GM12878 (cell line): ENCODE data around the gene METAP1.

Source experiments
- CHD4 ChIP-seq: fragments of 200-600 bp; sonication (generic); IDR thresholded peaks from 2 replicates; pipeline ENCODE4 v1.6.1; 2016; ENCODE audit warnings: mild to moderate bottlenecking
- EP300 ChIP-seq, 2 experiments: fragments of 150-350 bp in 1 of 2; IDR thresholded peaks; 2 replicates each; pipeline ENCODE4 v1.6.1; 2011 to 2012; ENCODE audit warnings: low read depth in 2 of 2, low read length in 2 of 2, borderline replicate concordance in 1 of 2, improper control_type of control experiment in 1 of 2, inconsistent platforms in 1 of 2; ENCODE audit not compliant: control insufficient read depth in 1 of 2
- ETV6 ChIP-seq, 2 experiments: fragments of 450-650 bp in 1 of 2; IDR thresholded peaks in 1 of 2; conservative IDR thresholded peaks in 1 of 2; 2 replicates each; pipeline ENCODE4 v1.6.1; 2014; ENCODE audit warnings: antibody characterized with exemption in 1 of 2, borderline replicate concordance in 1 of 2, low read depth in 1 of 2, mild to moderate bottlenecking in 1 of 2, moderate library complexity in 1 of 2
- FOS ChIP-seq: IDR thresholded peaks from 3 replicates; pipeline ENCODE4 v1.6.1; 2011; ENCODE audit warnings: borderline replicate concordance; ENCODE audit not compliant: insufficient read length; ENCODE audit errors: extremely low read depth
- NBN ChIP-seq: fragments of 450-650 bp; IDR thresholded peaks from 2 replicates; pipeline ENCODE4 v1.6.1; 2016
- POLR2A ChIP-seq: IDR thresholded peaks from 2 replicates; pipeline ENCODE4 v1.6.1; 2011; ENCODE audit warnings: low read depth, mild to moderate bottlenecking, low read length
- RFX5 ChIP-seq: IDR thresholded peaks from 2 replicates; pipeline ENCODE4 v1.6.1; 2011; ENCODE audit warnings: low read depth, low read length, improper control_type of control experiment
- SP1 ChIP-seq: IDR thresholded peaks from one replicate; pipeline ENCODE4 v1.6.1; 2011; ENCODE audit warnings: low read depth, low read length
- YY1 ChIP-seq: IDR thresholded peaks from 2 replicates; pipeline ENCODE4 v1.6.1; 2011; ENCODE audit warnings: low read depth, mild to moderate bottlenecking, low read length
- ZNF24 ChIP-seq: fragments of 450-650 bp; IDR thresholded peaks from 2 replicates; pipeline ENCODE4 v1.6.1; 2017; ENCODE audit warnings: antibody characterized with exemption, mild to moderate bottlenecking
- TF ChIP-seq, protein P1 (sequence below): IDR thresholded peaks from 2 replicates; pipeline ENCODE4 v1.6.1; 2012; ENCODE audit warnings: low read length, inconsistent platforms
- TF ChIP-seq, protein P2 (sequence below): IDR thresholded peaks from 2 replicates; pipeline ENCODE4 v1.6.1; 2012; ENCODE audit warnings: low read depth, low read length, improper control_type of control experiment
- TF ChIP-seq, protein P3 (sequence below), 3 experiments: IDR thresholded peaks in 2 of 3; conservative IDR thresholded peaks in 1 of 3; 2 replicates each; pipeline ENCODE4 v1.5.1; 2011; ENCODE audit warnings: low read depth in 3 of 3, low read length in 3 of 3, mild to moderate bottlenecking in 3 of 3, control low read depth in 2 of 3, moderate library complexity in 2 of 3, inconsistent platforms in 1 of 3, mixed read lengths in 1 of 3; ENCODE audit not compliant: control insufficient read depth in 2 of 3, insufficient read depth in 1 of 3; ENCODE audit errors: extremely low read depth in 1 of 3

DNA sequence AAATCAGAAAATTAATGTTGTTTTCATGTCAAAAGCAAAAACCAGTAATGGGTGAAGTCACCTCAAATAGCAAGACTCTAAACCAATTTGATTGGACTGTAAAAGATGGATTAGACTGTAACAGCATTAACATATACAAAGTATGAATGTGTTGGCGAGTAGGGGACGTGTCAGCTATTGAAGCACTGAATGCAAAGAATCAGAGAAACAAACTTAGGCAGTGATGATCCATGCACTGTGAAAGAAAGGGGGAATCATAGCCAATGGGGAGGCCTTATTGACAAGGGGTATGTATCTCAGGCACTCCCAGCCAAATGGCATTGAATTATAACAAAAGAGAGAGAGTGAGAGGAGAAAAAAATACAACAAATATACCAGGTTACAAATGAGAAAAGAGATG is 36.1 kb upstream of the METAP1 start:
- TF ChIP-seq SP1 (no peak), EP300 (IDR thresholded peaks at IDR 0.05; ENCODE audit: borderline replicate concordance in 1 of 2, control insufficient read depth in 1 of 2, low read depth in 2 of 2, low read length in 2 of 2) (no peak), NBN (no peak), FOS (no peak), YY1 (no peak), ETV6 (conservative IDR thresholded peaks at IDR 0.05 in 1 of 2, IDR thresholded peaks at IDR 0.05 in 1 of 2; ENCODE audit: borderline replicate concordance in 1 of 2, low read depth in 1 of 2) (no peak), CHD4 (no peak), ZNF24 (no peak), POLR2A (no peak), RFX5 (no peak)
- TF ChIP-seq, protein P1, sequence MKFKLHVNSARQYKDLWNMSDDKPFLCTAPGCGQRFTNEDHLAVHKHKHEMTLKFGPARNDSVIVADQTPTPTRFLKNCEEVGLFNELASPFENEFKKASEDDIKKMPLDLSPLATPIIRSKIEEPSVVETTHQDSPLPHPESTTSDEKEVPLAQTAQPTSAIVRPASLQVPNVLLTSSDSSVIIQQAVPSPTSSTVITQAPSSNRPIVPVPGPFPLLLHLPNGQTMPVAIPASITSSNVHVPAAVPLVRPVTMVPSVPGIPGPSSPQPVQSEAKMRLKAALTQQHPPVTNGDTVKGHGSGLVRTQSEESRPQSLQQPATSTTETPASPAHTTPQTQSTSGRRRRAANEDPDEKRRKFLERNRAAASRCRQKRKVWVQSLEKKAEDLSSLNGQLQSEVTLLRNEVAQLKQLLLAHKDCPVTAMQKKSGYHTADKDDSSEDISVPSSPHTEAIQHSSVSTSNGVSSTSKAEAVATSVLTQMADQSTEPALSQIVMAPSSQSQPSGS, result no peak
- TF ChIP-seq, protein P2, sequence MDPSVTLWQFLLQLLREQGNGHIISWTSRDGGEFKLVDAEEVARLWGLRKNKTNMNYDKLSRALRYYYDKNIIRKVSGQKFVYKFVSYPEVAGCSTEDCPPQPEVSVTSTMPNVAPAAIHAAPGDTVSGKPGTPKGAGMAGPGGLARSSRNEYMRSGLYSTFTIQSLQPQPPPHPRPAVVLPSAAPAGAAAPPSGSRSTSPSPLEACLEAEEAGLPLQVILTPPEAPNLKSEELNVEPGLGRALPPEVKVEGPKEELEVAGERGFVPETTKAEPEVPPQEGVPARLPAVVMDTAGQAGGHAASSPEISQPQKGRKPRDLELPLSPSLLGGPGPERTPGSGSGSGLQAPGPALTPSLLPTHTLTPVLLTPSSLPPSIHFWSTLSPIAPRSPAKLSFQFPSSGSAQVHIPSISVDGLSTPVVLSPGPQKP, result no peak
- TF ChIP-seq, protein P3, sequence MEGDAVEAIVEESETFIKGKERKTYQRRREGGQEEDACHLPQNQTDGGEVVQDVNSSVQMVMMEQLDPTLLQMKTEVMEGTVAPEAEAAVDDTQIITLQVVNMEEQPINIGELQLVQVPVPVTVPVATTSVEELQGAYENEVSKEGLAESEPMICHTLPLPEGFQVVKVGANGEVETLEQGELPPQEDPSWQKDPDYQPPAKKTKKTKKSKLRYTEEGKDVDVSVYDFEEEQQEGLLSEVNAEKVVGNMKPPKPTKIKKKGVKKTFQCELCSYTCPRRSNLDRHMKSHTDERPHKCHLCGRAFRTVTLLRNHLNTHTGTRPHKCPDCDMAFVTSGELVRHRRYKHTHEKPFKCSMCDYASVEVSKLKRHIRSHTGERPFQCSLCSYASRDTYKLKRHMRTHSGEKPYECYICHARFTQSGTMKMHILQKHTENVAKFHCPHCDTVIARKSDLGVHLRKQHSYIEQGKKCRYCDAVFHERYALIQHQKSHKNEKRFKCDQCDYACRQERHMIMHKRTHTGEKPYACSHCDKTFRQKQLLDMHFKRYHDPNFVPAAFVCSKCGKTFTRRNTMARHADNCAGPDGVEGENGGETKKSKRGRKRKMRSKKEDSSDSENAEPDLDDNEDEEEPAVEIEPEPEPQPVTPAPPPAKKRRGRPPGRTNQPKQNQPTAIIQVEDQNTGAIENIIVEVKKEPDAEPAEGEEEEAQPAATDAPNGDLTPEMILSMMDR (IDR thresholded peaks at IDR 0.05 in 2 of 3, conservative IDR thresholded peaks at IDR 0.05 in 1 of 3; ENCODE audit: control insufficient read depth in 2 of 3, extremely low read depth in 1 of 3, insufficient read depth in 1 of 3, low read depth in 3 of 3, low read length in 3 of 3), result no peak
